Gastrocnemius medialis (tissue), 4 donors: ENCODE data around the gene BRIP1. TPM values are rescaled to one million over a fixed set of nuclear protein-coding genes. Genes with fewer than 3 reads are reported as not detected.

Experiments
- ATAC-seq, 2 donors: fragments of 150-250 bp; one replicate each; pipeline ENCODE4 v1.9.1; 2016
- DNase-seq, 2 donors: peaks; one replicate each; pipeline ENCODE4 v3.0.0-alpha.2; 2019
- H3K27ac ChIP-seq, 4 donors: fragments of 200-600 bp; sonication (generic); 1 replicate in 1 of 4; 2 replicates in 3 of 4; pipeline ENCODE4 v1.5.1; 2016 to 2018; ENCODE audit warnings: mild to moderate bottlenecking in 2 of 4, moderate library complexity in 1 of 4
- H3K27me3 ChIP-seq, 3 donors: fragments of 200-600 bp; sonication (generic) in 2 of 3; 1 replicate in 1 of 3; 2 replicates in 2 of 3; pipeline versions ENCODE4 v1.5.1 to v1.6.0; 2016 to 2019; ENCODE audit warnings: mild to moderate bottlenecking in 1 of 3, moderate library complexity in 1 of 3
- H3K36me3 ChIP-seq, 2 donors: fragments of 200-600 bp; sonication (generic) in 1 of 2; one replicate each; pipeline ENCODE4 v1.5.1; 2017 to 2018
- H3K4me1 ChIP-seq, 2 donors: fragments of 200-600 bp; sonication (generic) in 1 of 2; one replicate each; pipeline ENCODE4 v1.5.1; 2016 to 2017; ENCODE audit warnings: mild to moderate bottlenecking in 2 of 2
- H3K4me3 ChIP-seq, 4 donors: fragments of 200-600 bp; sonication (generic) in 3 of 4; 1 replicate in 1 of 4; 2 replicates in 3 of 4; pipeline ENCODE4 v1.5.1; 2016 to 2019; ENCODE audit warnings: mild to moderate bottlenecking in 2 of 4
- H3K9me3 ChIP-seq, 3 donors: fragments of 200-600 bp; sonication (generic) in 2 of 3; 1 replicate in 1 of 3; 2 replicates in 2 of 3; pipeline ENCODE4 v1.5.1; 2016 to 2019
- CTCF ChIP-seq, 5 experiments: fragments of 450-650 bp in 3 of 5; fragments of 200-600 bp in 2 of 5; sonication (generic) in 2 of 5; IDR thresholded peaks in 4 of 5; conservative IDR thresholded peaks in 1 of 5; 1 replicate in 4 of 5; 2 replicates in 1 of 5; pipeline ENCODE4 v1.5.1; 2016 to 2019; ENCODE audit warnings: antibody characterized with exemption in 5 of 5, mild to moderate bottlenecking in 3 of 5, moderate library complexity in 3 of 5
- POLR2A ChIP-seq, 2 donors: fragments of 450-650 bp; IDR thresholded peaks; one replicate each; pipeline ENCODE4 v1.6.1; 2017; ENCODE audit warnings: antibody characterized with exemption in 2 of 2, mild to moderate bottlenecking in 2 of 2, moderate library complexity in 2 of 2
- in situ Hi-C, 4 donors: fragments of 200-750 bp; cut with MboI; loops; one replicate each; pipeline versions ENCODE4 v1.15.0 to v1.8.0; 2017; ENCODE audit warnings: low sequenced_read_pairs in 4 of 4
- intact Hi-C: fragments of 100-400 bp; cut with DNase I; formaldehyde crosslinking; loops from one replicate; pipeline ENCODE4 v1.15.1; 2023; ENCODE audit warnings: low total_unique reads
- total RNA-seq, 4 donors: library from RNA; depleted of rRNA; stranded (reverse); fragments of >200 nt; gene quantifications; one replicate each; pipeline versions ENCODE4 v1.1.0 to v1.2.3, GENCODE V29; 2016

The BRIP1 gene
- total RNA-seq, 4 donors from 2014 or later: 0.09 to 0.13 TPM; not detected in 2

- H3K36me3 ChIP-seq: no peaks in the 10 kb centered on the region
Observed at GRCh38 chr17:61793565-61793964, 69.8 kb downstream of the BRIP1 start.

GRCh38 chr17:61789872-61790271, 73.5 kb downstream of the BRIP1 start:
- in situ Hi-C loops: no loop called here
- DNase-seq (no peak), ATAC-seq (no peak)
- Histone ChIP-seq H3K9me3 (no peaks in the 10 kb centered on the region), H3K4me1 (no peaks in the 10 kb centered on the region), H3K4me3 (no peak overlapping the region), H3K36me3 (no peaks in the 10 kb centered on the region), H3K27ac (no peak overlapping the region), H3K27me3 (no peaks in the 10 kb centered on the region)
- TF ChIP-seq CTCF (IDR thresholded peaks at IDR 0.05 in 4 of 5, conservative IDR thresholded peaks at IDR 0.05 in 1 of 5) (no peak), POLR2A (IDR thresholded peaks at IDR 0.05) (no peak)
- intact Hi-C loops: no loop called here

More at GRCh38 chr17:61793565-61793964, 69.8 kb downstream of the BRIP1 start:
- no peak overlapping the region for H3K27ac ChIP-seq
- no peak overlapping the region for H3K4me3 ChIP-seq
- in situ Hi-C loops: no loop called here
- DNase-seq (no peak), ATAC-seq (no peak)
- intact Hi-C loops: no loop called here
- no peaks in the 10 kb centered on the region for H3K9me3 ChIP-seq
- H3K27me3 ChIP-seq: no peaks in the 10 kb centered on the region
- TF ChIP-seq CTCF (IDR thresholded peaks at IDR 0.05 in 4 of 5, conservative IDR thresholded peaks at IDR 0.05 in 1 of 5) (no peak), POLR2A (IDR thresholded peaks at IDR 0.05) (no peak)
- H3K4me1 ChIP-seq: no peaks in the 10 kb centered on the region

GRCh38 chr17:61786088-61786487, 77.2 kb downstream of the BRIP1 start:
- TF ChIP-seq CTCF (IDR thresholded peaks at IDR 0.05 in 4 of 5, conservative IDR thresholded peaks at IDR 0.05 in 1 of 5) (no peak), POLR2A (IDR thresholded peaks at IDR 0.05) (no peak)
- no peak for DNase-seq
- H3K4me3 ChIP-seq: no peak overlapping the region
- ATAC-seq: no peak
- H3K4me1 ChIP-seq: no peaks in the 10 kb centered on the region
- H3K36me3 ChIP-seq: no peaks in the 10 kb centered on the region
- H3K9me3 ChIP-seq: no peaks in the 10 kb centered on the region
- in situ Hi-C loops: no loop called here
- intact Hi-C loops: no loop called here
- H3K27me3 ChIP-seq: no peaks in the 10 kb centered on the region
- H3K27ac ChIP-seq: no peak overlapping the region

GRCh38 chr17:61784510-61784909, 78.8 kb downstream of the BRIP1 start:
- H3K4me3 ChIP-seq: no peak overlapping the region
- TF ChIP-seq POLR2A (IDR thresholded peaks at IDR 0.05): no peak
- no peak for TF ChIP-seq CTCF (IDR thresholded peaks at IDR 0.05 in 4 of 5, conservative IDR thresholded peaks at IDR 0.05 in 1 of 5)
- no peak overlapping the region for H3K27ac ChIP-seq
- in situ Hi-C loops: no loop called here
- H3K36me3 ChIP-seq: no peaks in the 10 kb centered on the region
- no peak for DNase-seq
- H3K27me3 ChIP-seq: no peaks in the 10 kb centered on the region
- no peaks in the 10 kb centered on the region for H3K9me3 ChIP-seq
- H3K4me1 ChIP-seq: no peaks in the 10 kb centered on the region
- intact Hi-C loops: no loop called here
- no peak for ATAC-seq
